Liver (tissue), 9 donors: ENCODE results near the gene KLHL30. TPM values are rescaled to one million over a fixed set of nuclear protein-coding genes. Genes with fewer than 3 reads are reported as not detected.

Experiments
- DNase-seq: peaks from one replicate; pipeline ENCODE4 v3.0.0-alpha.2; 2017; ENCODE audit warnings: low spot score
- H3K27ac ChIP-seq, 2 donors: one replicate each; pipeline ENCODE4 v1.7.0; 2013; ENCODE audit warnings: inconsistent platforms in 2 of 2, low read length in 2 of 2, control low read depth in 1 of 2, low read depth in 1 of 2, mild to moderate bottlenecking in 1 of 2
- H3K27me3 ChIP-seq, 4 donors: one replicate each; pipeline versions ENCODE4 v1.6.1 to v1.7.0; 2013; ENCODE audit warnings: low read length in 3 of 4, inconsistent platforms in 1 of 4, mild to moderate bottlenecking in 1 of 4, moderate library complexity in 1 of 4; ENCODE audit not compliant: control insufficient read depth in 4 of 4, insufficient read depth in 4 of 4
- H3K36me3 ChIP-seq, 4 donors: one replicate each; pipeline versions ENCODE4 v1.6.1 to v1.7.0; 2013; ENCODE audit warnings: low read length in 3 of 4, mild to moderate bottlenecking in 3 of 4, low read depth in 1 of 4, moderate library complexity in 1 of 4; ENCODE audit not compliant: control insufficient read depth in 4 of 4, insufficient read depth in 3 of 4
- H3K4me1 ChIP-seq, 4 donors: one replicate each; pipeline versions ENCODE4 v1.6.1 to v1.7.0; 2013; ENCODE audit warnings: low read length in 3 of 4, mild to moderate bottlenecking in 3 of 4, moderate library complexity in 1 of 4; ENCODE audit not compliant: control insufficient read depth in 4 of 4, insufficient read depth in 4 of 4
- H3K4me3 ChIP-seq, 3 donors: one replicate each; pipeline versions ENCODE4 v1.6.1 to v1.7.0; 2013; ENCODE audit warnings: low read length in 3 of 3, control low read depth in 1 of 3, low read depth in 1 of 3, mild to moderate bottlenecking in 1 of 3
- H3K9ac ChIP-seq, 2 donors: one replicate each; pipeline ENCODE4 v1.7.0; 2013; ENCODE audit warnings: low read length in 2 of 2, mild to moderate bottlenecking in 2 of 2, moderate library complexity in 2 of 2, control low read depth in 1 of 2, low read depth in 1 of 2
- H3K9me3 ChIP-seq, 4 donors: one replicate each; pipeline versions ENCODE4 v1.6.1 to v1.7.0; 2013; ENCODE audit warnings: low read length in 3 of 4; ENCODE audit not compliant: control insufficient read depth in 4 of 4
- ATF3 ChIP-seq: IDR thresholded peaks from 2 replicates; pipeline ENCODE4 v1.6.1; 2016; ENCODE audit warnings: antibody characterized with exemption
- CTCF ChIP-seq: fragments of 150-350 bp; IDR thresholded peaks from 2 replicates; pipeline ENCODE4 v1.5.1; 2017; ENCODE audit warnings: improper control_type of control experiment, low read depth, low read length; ENCODE audit not compliant: missing input control
- EGR1 ChIP-seq, 2 donors: IDR thresholded peaks; 2 replicates each; pipeline ENCODE4 v1.6.1; 2016 to 2018; ENCODE audit warnings: antibody characterized with exemption in 2 of 2, low read depth in 2 of 2
- FOXA1 ChIP-seq: IDR thresholded peaks from 2 replicates; pipeline ENCODE4 v1.6.1; 2016; ENCODE audit warnings: antibody characterized with exemption
- FOXA2 ChIP-seq: IDR thresholded peaks from 2 replicates; pipeline ENCODE4 v1.6.1; 2016; ENCODE audit warnings: antibody characterized with exemption
- GABPA ChIP-seq, 2 donors: IDR thresholded peaks in 1 of 2; conservative IDR thresholded peaks in 1 of 2; 2 replicates each; pipeline ENCODE4 v1.6.1; 2016; ENCODE audit warnings: antibody characterized with exemption in 2 of 2, mild to moderate bottlenecking in 1 of 2, moderate library complexity in 1 of 2
- HNF4G ChIP-seq: IDR thresholded peaks from 2 replicates; pipeline ENCODE4 v1.6.1; 2016; ENCODE audit warnings: antibody characterized with exemption
- JUND ChIP-seq, 2 donors: IDR thresholded peaks; 2 replicates each; pipeline ENCODE4 v1.6.1; 2016; ENCODE audit warnings: antibody characterized with exemption in 2 of 2
- NR2F2 ChIP-seq: IDR thresholded peaks from 2 replicates; pipeline ENCODE4 v1.6.1; 2016; ENCODE audit warnings: antibody characterized with exemption
- RAD21 ChIP-seq, 2 donors: IDR thresholded peaks; 2 replicates each; pipeline ENCODE4 v1.6.1; 2016; ENCODE audit warnings: antibody characterized with exemption in 2 of 2, mild to moderate bottlenecking in 2 of 2
- RXRA ChIP-seq, 2 donors: IDR thresholded peaks; 2 replicates each; pipeline ENCODE4 v1.6.1; 2017 to 2018; ENCODE audit warnings: antibody characterized with exemption in 2 of 2, mild to moderate bottlenecking in 1 of 2
- SP1 ChIP-seq: IDR thresholded peaks from 2 replicates; pipeline ENCODE4 v1.6.1; 2018; ENCODE audit warnings: antibody characterized with exemption, mild to moderate bottlenecking
- TAF1 ChIP-seq: conservative IDR thresholded peaks from 2 replicates; pipeline ENCODE4 v1.6.1; 2016; ENCODE audit warnings: antibody characterized with exemption, mild to moderate bottlenecking
- YY1 ChIP-seq: IDR thresholded peaks from 2 replicates; pipeline ENCODE4 v1.6.1; 2016; ENCODE audit warnings: antibody characterized with exemption, mild to moderate bottlenecking
- ZBTB33 ChIP-seq: IDR thresholded peaks from 2 replicates; pipeline ENCODE4 v1.6.1; 2016; ENCODE audit warnings: antibody characterized with exemption
- WGBS: extraction: QIAGEN DNeasy Blood & Tissue Kit; methylation state at CpG from one replicate; pipeline ENCODE4 v1.1.7; 2013; 5-methylcytosine and 5-hydroxymethylcytosine counted together
- polyA plus RNA-seq, 2 donors: library from polyadenylated mRNA; stranded (reverse) in 1 of 2; unstranded in 1 of 2; fragments of 200-250 nt in 1 of 2; fragments of >200 nt in 1 of 2; fragmentation: Nextera tagmentation in 1 of 2; extraction: Ambion mirVana in 1 of 2; gene quantifications; one replicate each; pipeline versions ENCODE4 v1.2.1 to v1.2.3, GENCODE V29; 2013 to 2015
- total RNA-seq, 2 donors: library from RNA; depleted of rRNA; stranded (reverse); fragments of >200 nt; gene quantifications; one replicate each; pipeline ENCODE4 v1.2.3, GENCODE V29; 2014
- donor health status: healthy.
- donor health status: healthy.
- donor health status: healthy.
- donor health status: healthy.
- donor health status: healthy.

KLHL30 gene
- total and polyA plus RNA-seq, 4 donors = 0.05 to 0.08 TPM; not detected in 2

GRCh38 chr2:238141541-238142318, 3.3 kb downstream of the KLHL30 start:
- H3K9ac ChIP-seq = no peak overlapping the region
- WGBS = 73% methylated on average over 10 of the region's 10 CpGs

GRCh38 chr2:238142382-238143205, 4.1 kb downstream of the KLHL30 start:
- Histone ChIP-seq H3K4me1 (peaks cover 0 to under 1% (median 0%) of the 10 kb centered on the region in 4 donors), H3K9me3 (no peaks in the 10 kb centered on the region), H3K36me3 (no peaks in the 10 kb centered on the region), H3K27me3 (no peaks in the 10 kb centered on the region), H3K27ac (no peak overlapping the region), H3K4me3 (no peak overlapping the region), H3K9ac (no peak overlapping the region)
- TF ChIP-seq GABPA (IDR thresholded peaks at IDR 0.05 in 1 of 2, conservative IDR thresholded peaks at IDR 0.05 in 1 of 2) (no peak), ATF3 (no peak), RXRA (IDR thresholded peaks at IDR 0.05) (no peak), FOXA1 (no peak), JUND (IDR thresholded peaks at IDR 0.05) (no peak), FOXA2 (no peak), ZBTB33 (no peak), NR2F2 (no peak), SP1 (no peak), HNF4G (no peak), CTCF (no peak)
- no peak for DNase-seq
- WGBS = 91% methylated on average over 30 of the region's 30 CpGs

More at GRCh38 chr2:238141541-238142318, 3.3 kb downstream of the KLHL30 start:
- Histone ChIP-seq H3K36me3 (no peaks in the 10 kb centered on the region), H3K4me1 (peaks cover 0 to 7% (median 2%) of the 10 kb centered on the region in 4 donors), H3K27me3 (no peaks in the 10 kb centered on the region), H3K4me3 (no peak overlapping the region), H3K27ac (no peak overlapping the region), H3K9me3 (no peaks in the 10 kb centered on the region)
- TF ChIP-seq SP1 (no peak), NR2F2 (no peak), YY1 (no peak), GABPA (IDR thresholded peaks at IDR 0.05 in 1 of 2, conservative IDR thresholded peaks at IDR 0.05 in 1 of 2) (no peak), CTCF (no peak), EGR1 (IDR thresholded peaks at IDR 0.05; ENCODE audit: low read depth in 2 of 2) (no peak), RXRA (IDR thresholded peaks at IDR 0.05) (no peak), RAD21 (IDR thresholded peaks at IDR 0.05) (no peak), ZBTB33 (no peak), JUND (IDR thresholded peaks at IDR 0.05) (no peak), TAF1 (no peak), ATF3 (no peak)
- no peak for DNase-seq
